HepG2 (cell line): ENCODE data around the gene SLC6A6. TPM values are rescaled to one million over a fixed set of nuclear protein-coding genes. Genes with fewer than 3 reads are reported as not detected.

Source experiments
- ATAC-seq: fragments of 200-7000 bp; cut with Tn5 transposase; 3 replicates; pipeline ENCODE4 v1.9.1; 2020; ENCODE audit warnings: mild to moderate bottlenecking, moderate library complexity
- BruUV-seq: library from RNA; stranded (reverse); fragments of 400-500 nt; replicated peaks from 2 replicates; lab custom pipeline; 2021; lab: Mats Ljungman, UMichigan
- CTCF ChIA-PET: fragments of 300-600 bp; formaldehyde crosslinking; extraction: SDS; loops from one replicate; lab custom pipeline; 2021; ENCODE audit warnings: low total read pairs, inconsistent platforms, low intra/inter-chr PET ratio; lab: Yijun Ruan, JAX
- POLR2A ChIA-PET: fragments of 350-600 bp; sonication (Branson Sonifier 250); formaldehyde crosslinking; loops from one replicate; lab custom pipeline; 2020; ENCODE audit warnings: antibody characterized with exemption, inconsistent platforms; lab: Yijun Ruan, JAX
- DNase-seq: peaks from one replicate; pipeline ENCODE4 v3.0.0-alpha.2; 2015; ENCODE audit warnings: low spot score
- FAIRE-seq: peaks from 3 replicates; lab custom pipeline; 2011; peaks lifted over from hg19 to GRCh38; lab: Jason Lieb, UNC
- H2AFZ ChIP-seq: one replicate; pipeline ENCODE4 v1.6.1; 2011; ENCODE audit warnings: low read length, inconsistent platforms
- H3K27ac ChIP-seq: fragments of 300-600 bp; 3 replicates; pipeline ENCODE4 v1.8.0; 2011; ENCODE audit warnings: mixed run types, mild to moderate bottlenecking, mixed read lengths, low read length, inconsistent platforms; ENCODE audit not compliant: insufficient read depth; ENCODE audit errors: extremely low read length
- H3K27me3 ChIP-seq, 2 experiments: fragments of 200-600 bp in 1 of 2; 2 replicates in 1 of 2; 3 replicates in 1 of 2; pipeline versions ENCODE4 v1.6.0 to v1.8.0; 2011; ENCODE audit warnings: low read length in 2 of 2, mild to moderate bottlenecking in 2 of 2, moderate library complexity in 2 of 2, inconsistent platforms in 1 of 2; ENCODE audit not compliant: insufficient read depth in 2 of 2, control insufficient read depth in 1 of 2
- H3K36me3 ChIP-seq, 2 experiments: fragments of 200-600 bp in 1 of 2; replicated peaks in 1 of 2; 2 replicates in 1 of 2; 3 replicates in 1 of 2; pipeline versions ENCODE4 v1.5.1 to v1.8.0; 2011; ENCODE audit warnings: low read length in 2 of 2, inconsistent platforms in 1 of 2; ENCODE audit not compliant: insufficient read depth in 2 of 2, control insufficient read depth in 1 of 2
- H3K4me1 ChIP-seq: 2 replicates; pipeline ENCODE4 v1.5.1; 2012; ENCODE audit warnings: low read length, inconsistent platforms; ENCODE audit not compliant: insufficient read depth
- H3K4me2 ChIP-seq: 2 replicates; pipeline ENCODE4 v1.6.0; 2011; ENCODE audit warnings: low read depth, low read length, inconsistent platforms
- H3K4me3 ChIP-seq, 3 experiments: fragments of 200-600 bp in 1 of 3; sonication (generic), shearing (Covaris generic) in 1 of 3; replicated peaks in 1 of 3; 2 replicates each; pipeline ENCODE4 v1.5.1; 2011 to 2016; ENCODE audit warnings: low read length in 3 of 3, inconsistent platforms in 2 of 3, low read depth in 2 of 3, mild to moderate bottlenecking in 2 of 3, control low read depth in 1 of 3, mixed read lengths in 1 of 3; ENCODE audit not compliant: insufficient read depth in 1 of 3
- H3K79me2 ChIP-seq: one replicate; pipeline ENCODE4 v1.6.1; 2011; ENCODE audit warnings: low read length, inconsistent platforms; ENCODE audit not compliant: insufficient read depth
- H3K9ac ChIP-seq: 2 replicates; pipeline ENCODE4 v1.6.0; 2011; ENCODE audit warnings: mild to moderate bottlenecking, low read depth, low read length, inconsistent platforms; ENCODE audit not compliant: insufficient read depth
- H3K9me3 ChIP-seq: 2 replicates; pipeline ENCODE4 v1.5.1; 2012; ENCODE audit warnings: mild to moderate bottlenecking, low read length
- H4K20me1 ChIP-seq: 2 replicates; pipeline ENCODE4 v1.6.0; 2011; ENCODE audit warnings: inconsistent platforms, mild to moderate bottlenecking, low read length, moderate library complexity; ENCODE audit not compliant: insufficient read depth
- CHCHD3 ChIP-seq: sonication (generic); formaldehyde crosslinking; IDR thresholded peaks from 2 replicates; pipeline ENCODE4 v1.8.0; 2022; ENCODE audit warnings: mild to moderate bottlenecking, missing genetic modification reagents, moderate library complexity
- SAP130 ChIP-seq: IDR thresholded peaks from 2 replicates; pipeline ENCODE4 v1.6.1; 2016; ENCODE audit warnings: low read depth
- ZBTB8A ChIP-seq: sonication (generic); formaldehyde crosslinking; IDR thresholded peaks from 2 replicates; pipeline ENCODE4 v1.4.0; 2020; ENCODE audit warnings: mild to moderate bottlenecking, low read depth, missing genetic modification reagents, borderline replicate concordance
- ZFX ChIP-seq: sonication (generic); formaldehyde crosslinking; IDR thresholded peaks from 2 replicates; pipeline ENCODE4 v1.4.0; 2020; ENCODE audit warnings: mild to moderate bottlenecking, low read depth, missing genetic modification reagents, moderate library complexity
- WGBS: methylation state at CpG from one replicate; pipeline ENCODE4 v1.1.6; 2017; ENCODE audit warnings: low lambda C conversion rate; 5-methylcytosine and 5-hydroxymethylcytosine counted together
- in situ Hi-C: cut with HindIII; loops from 2 replicates; pipeline ENCODE4 v1.10.0; 2017; ENCODE audit warnings: low pct_unique_long_range_greater_than_20kb; ENCODE audit not compliant: extremely low pct_ligation_motif_present
- intact Hi-C: fragments of 100-400 bp; cut with micrococcal nuclease; formaldehyde crosslinking; loops from one replicate; pipeline ENCODE4 v1.10.0; 2022; ENCODE audit not compliant: unreplicated experiment
- polyA plus RNA-seq, 8 experiments: library from polyadenylated mRNA; depleted of rRNA in 3 of 8; stranded (reverse) in 7 of 8; unstranded in 1 of 8; fragments of >200 nt; fragmentation: Illumina TruSeq in 4 of 8; extraction: Trizol in 4 of 8; gene quantifications; 2 replicates each; pipeline versions ENCODE4 v1.2.1 to v1.2.3, GENCODE V29; 2011 to 2016; ENCODE audit warnings: low read depth in 4 of 8, missing spikeins in 1 of 8, mixed read lengths in 1 of 8; ENCODE audit not compliant: insufficient read depth in 1 of 8
- total RNA-seq, 5 experiments: library from RNA; depleted of rRNA; stranded (reverse); fragments of >200 nt; fragmentation: Illumina TruSeq; extraction: Trizol; gene quantifications; 2 replicates each; pipeline ENCODE4 v1.2.3, GENCODE V29; 2016; ENCODE audit warnings: low read depth in 1 of 5
- TF ChIP-seq, protein P1 (sequence below): sonication (generic); formaldehyde crosslinking; conservative IDR thresholded peaks from 2 replicates; pipeline ENCODE4 v1.4.0; 2020; ENCODE audit warnings: missing genetic modification reagents
- TF ChIP-seq, protein P2 (sequence below): sonication (generic); formaldehyde crosslinking; IDR thresholded peaks from 2 replicates; pipeline ENCODE4 v1.8.0; 2022; ENCODE audit warnings: mild to moderate bottlenecking, missing genetic modification reagents, moderate library complexity
- TF ChIP-seq, protein P3 (sequence below): sonication (generic); formaldehyde crosslinking; IDR thresholded peaks from 2 replicates; pipeline ENCODE4 v1.4.0; 2020; ENCODE audit warnings: mild to moderate bottlenecking, missing genetic modification reagents, borderline replicate concordance
- TF ChIP-seq, protein P4 (sequence below): sonication (generic); formaldehyde crosslinking; IDR thresholded peaks from 2 replicates; pipeline ENCODE4 v1.4.0; 2020; ENCODE audit warnings: mild to moderate bottlenecking, missing genetic modification reagents
- TF ChIP-seq, protein P5 (sequence below): IDR thresholded peaks from 2 replicates; pipeline ENCODE4 v1.6.1; 2016; ENCODE audit warnings: missing compliant biosample characterization, missing genetic modification reagents, borderline replicate concordance

Gene SLC6A6
- total and polyA plus RNA-seq, 2 of the 13 experiments (the other 11 are each of a cell fraction or from before 2014, with no cell fraction given) = 14.1 to 20.7 TPM

DNA sequence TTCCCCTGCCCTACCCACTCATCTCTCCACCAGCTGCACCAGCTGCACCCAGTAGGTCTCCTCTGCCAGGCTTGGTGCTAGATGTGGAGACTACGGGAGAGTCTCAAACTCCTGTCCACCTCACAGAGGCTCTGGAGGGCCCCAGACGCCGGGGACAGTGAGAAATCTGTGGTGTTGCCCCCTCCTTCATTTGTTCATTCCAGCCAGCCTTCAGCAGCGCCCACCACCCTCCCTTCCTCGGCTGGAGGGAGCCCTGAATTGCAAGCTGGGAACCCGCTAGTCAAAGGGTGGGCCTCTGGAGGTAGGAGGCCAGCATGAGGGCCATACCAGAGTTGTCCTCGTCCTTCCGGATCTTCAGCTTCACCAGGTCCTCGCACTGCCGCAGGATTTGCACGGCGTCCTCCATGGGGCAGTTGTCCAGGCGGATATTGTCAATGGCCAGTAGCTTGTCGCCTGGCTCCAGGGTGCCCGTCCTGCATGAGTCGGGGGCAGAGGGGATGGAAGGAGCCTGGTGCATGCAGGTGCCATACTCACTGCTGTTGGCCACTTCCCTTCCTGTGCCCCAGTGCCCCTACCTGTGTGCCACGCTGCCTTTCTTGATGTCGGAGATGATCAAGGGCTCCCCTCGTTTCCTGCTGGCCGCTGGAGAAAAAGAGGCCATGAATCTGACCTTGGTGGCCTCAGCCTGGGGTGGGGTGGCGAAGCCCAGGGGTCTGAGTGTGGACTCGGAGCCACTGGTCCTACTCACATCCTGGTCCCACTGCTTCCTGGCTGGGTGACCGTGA is 108.6 kb downstream of the SLC6A6 start (continued):
- TF ChIP-seq, protein P1, sequence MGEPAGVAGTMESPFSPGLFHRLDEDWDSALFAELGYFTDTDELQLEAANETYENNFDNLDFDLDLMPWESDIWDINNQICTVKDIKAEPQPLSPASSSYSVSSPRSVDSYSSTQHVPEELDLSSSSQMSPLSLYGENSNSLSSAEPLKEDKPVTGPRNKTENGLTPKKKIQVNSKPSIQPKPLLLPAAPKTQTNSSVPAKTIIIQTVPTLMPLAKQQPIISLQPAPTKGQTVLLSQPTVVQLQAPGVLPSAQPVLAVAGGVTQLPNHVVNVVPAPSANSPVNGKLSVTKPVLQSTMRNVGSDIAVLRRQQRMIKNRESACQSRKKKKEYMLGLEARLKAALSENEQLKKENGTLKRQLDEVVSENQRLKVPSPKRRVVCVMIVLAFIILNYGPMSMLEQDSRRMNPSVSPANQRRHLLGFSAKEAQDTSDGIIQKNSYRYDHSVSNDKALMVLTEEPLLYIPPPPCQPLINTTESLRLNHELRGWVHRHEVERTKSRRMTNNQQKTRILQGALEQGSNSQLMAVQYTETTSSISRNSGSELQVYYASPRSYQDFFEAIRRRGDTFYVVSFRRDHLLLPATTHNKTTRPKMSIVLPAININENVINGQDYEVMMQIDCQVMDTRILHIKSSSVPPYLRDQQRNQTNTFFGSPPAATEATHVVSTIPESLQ (CRISPR knock-in tag) = no peak
- no peak for TF ChIP-seq CHCHD3

DNA sequence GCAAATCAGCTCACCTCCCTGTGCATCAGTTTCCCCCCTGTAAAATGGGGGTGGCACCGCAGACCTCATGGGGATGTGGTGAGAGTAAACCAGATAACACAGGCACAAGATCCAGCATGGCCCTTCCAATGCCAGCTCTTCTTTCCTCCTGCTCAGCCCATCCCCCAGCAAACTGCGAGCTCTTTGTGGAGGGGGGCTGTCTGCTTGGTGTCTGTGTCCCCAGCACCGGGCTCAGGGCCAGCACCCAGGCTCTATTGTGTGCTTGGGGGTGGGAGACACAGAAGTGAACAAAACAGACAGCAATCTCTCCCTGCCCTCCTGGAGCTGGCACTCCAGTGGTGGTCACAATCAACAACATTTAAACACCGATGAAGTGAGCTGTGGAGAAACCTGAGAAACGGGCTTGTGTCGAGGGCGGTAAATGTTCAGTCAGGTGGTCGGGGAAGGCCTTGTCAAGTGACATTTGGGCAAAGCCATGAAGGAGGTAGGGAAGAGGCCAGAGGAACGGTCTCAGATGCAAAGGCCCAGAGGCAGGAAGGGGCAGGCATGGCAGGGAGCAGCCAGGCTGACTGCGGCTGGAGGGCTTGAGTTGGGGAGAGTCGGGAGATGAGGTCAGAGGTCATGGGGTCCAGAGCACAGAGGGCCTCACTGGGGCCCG is 109.3 kb downstream of the SLC6A6 start:
- H3K9ac ChIP-seq = no peak overlapping the region
- intact Hi-C loops = no loop called here
- H3K4me1 ChIP-seq = no peaks in the 10 kb centered on the region
- H3K9me3 ChIP-seq = no peaks in the 10 kb centered on the region
- H3K27me3 ChIP-seq = peaks cover 4 to 20% of the 10 kb centered on the region in 2 experiments; a peak in 3 of 5 replicates
- BruUV-seq = no TSS peak
- FAIRE-seq = no peak
- 25% methylated on average over 12 of the region's 12 CpGs for WGBS
- in situ Hi-C loops = loop anchor here (5.0 kb wide), 1 partner anchor 36 kb away; no protein-coding TSS in a partner anchor
- no peak overlapping the region for H3K4me3 ChIP-seq
- CTCF ChIA-PET = no interaction called here
- no peaks in the 10 kb centered on the region for H4K20me1 ChIP-seq
- H2AFZ ChIP-seq = no peak overlapping the region
- H3K79me2 ChIP-seq = no peaks in the 10 kb centered on the region
- H3K4me2 ChIP-seq = no peak overlapping the region
- ATAC-seq = no peak
- H3K27ac ChIP-seq = no peak overlapping the region
- POLR2A ChIA-PET = no interaction called here
- H3K36me3 ChIP-seq = no peaks in the 10 kb centered on the region
- DNase-seq = no peak
- TF ChIP-seq ZFX (CRISPR knock-in tag) (no peak), SAP130 (CRISPR knock-in tag) (no peak), ZBTB8A (CRISPR knock-in tag) (no peak)
- TF ChIP-seq, protein P2, sequence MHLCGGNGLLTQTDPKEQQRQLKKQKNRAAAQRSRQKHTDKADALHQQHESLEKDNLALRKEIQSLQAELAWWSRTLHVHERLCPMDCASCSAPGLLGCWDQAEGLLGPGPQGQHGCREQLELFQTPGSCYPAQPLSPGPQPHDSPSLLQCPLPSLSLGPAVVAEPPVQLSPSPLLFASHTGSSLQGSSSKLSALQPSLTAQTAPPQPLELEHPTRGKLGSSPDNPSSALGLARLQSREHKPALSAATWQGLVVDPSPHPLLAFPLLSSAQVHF (CRISPR knock-in tag) = no peak
- TF ChIP-seq, protein P3, sequence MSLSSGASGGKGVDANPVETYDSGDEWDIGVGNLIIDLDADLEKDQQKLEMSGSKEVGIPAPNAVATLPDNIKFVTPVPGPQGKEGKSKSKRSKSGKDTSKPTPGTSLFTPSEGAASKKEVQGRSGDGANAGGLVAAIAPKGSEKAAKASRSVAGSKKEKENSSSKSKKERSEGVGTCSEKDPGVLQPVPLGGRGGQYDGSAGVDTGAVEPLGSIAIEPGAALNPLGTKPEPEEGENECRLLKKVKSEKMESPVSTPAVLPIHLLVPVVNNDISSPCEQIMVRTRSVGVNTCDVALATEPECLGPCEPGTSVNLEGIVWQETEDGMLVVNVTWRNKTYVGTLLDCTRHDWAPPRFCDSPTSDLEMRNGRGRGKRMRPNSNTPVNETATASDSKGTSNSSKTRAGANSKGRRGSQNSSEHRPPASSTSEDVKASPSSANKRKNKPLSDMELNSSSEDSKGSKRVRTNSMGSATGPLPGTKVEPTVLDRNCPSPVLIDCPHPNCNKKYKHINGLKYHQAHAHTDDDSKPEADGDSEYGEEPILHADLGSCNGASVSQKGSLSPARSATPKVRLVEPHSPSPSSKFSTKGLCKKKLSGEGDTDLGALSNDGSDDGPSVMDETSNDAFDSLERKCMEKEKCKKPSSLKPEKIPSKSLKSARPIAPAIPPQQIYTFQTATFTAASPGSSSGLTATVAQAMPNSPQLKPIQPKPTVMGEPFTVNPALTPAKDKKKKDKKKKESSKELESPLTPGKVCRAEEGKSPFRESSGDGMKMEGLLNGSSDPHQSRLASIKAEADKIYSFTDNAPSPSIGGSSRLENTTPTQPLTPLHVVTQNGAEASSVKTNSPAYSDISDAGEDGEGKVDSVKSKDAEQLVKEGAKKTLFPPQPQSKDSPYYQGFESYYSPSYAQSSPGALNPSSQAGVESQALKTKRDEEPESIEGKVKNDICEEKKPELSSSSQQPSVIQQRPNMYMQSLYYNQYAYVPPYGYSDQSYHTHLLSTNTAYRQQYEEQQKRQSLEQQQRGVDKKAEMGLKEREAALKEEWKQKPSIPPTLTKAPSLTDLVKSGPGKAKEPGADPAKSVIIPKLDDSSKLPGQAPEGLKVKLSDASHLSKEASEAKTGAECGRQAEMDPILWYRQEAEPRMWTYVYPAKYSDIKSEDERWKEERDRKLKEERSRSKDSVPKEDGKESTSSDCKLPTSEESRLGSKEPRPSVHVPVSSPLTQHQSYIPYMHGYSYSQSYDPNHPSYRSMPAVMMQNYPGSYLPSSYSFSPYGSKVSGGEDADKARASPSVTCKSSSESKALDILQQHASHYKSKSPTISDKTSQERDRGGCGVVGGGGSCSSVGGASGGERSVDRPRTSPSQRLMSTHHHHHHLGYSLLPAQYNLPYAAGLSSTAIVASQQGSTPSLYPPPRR (CRISPR knock-in tag) = no peak
- TF ChIP-seq, protein P4, sequence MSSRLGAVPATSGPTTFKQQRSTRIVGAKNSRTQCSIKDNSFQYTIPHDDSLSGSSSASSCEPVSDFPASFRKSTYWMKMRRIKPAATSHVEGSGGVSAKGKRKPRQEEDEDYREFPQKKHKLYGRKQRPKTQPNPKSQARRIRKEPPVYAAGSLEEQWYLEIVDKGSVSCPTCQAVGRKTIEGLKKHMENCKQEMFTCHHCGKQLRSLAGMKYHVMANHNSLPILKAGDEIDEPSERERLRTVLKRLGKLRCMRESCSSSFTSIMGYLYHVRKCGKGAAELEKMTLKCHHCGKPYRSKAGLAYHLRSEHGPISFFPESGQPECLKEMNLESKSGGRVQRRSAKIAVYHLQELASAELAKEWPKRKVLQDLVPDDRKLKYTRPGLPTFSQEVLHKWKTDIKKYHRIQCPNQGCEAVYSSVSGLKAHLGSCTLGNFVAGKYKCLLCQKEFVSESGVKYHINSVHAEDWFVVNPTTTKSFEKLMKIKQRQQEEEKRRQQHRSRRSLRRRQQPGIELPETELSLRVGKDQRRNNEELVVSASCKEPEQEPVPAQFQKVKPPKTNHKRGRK = no peak
- TF ChIP-seq, protein P5, sequence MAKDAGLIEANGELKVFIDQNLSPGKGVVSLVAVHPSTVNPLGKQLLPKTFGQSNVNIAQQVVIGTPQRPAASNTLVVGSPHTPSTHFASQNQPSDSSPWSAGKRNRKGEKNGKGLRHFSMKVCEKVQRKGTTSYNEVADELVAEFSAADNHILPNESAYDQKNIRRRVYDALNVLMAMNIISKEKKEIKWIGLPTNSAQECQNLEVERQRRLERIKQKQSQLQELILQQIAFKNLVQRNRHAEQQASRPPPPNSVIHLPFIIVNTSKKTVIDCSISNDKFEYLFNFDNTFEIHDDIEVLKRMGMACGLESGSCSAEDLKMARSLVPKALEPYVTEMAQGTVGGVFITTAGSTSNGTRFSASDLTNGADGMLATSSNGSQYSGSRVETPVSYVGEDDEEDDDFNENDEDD (CRISPR knock-in tag) = no peak
